DLD1 (cell line): Measurements from ENCODE around the gene KCNH3.

Source experiments
- in situ Hi-C: cut with HindIII; loops from 2 replicates; pipeline ENCODE4 v1.10.0; 2017; ENCODE audit warnings: low sequenced_read_pairs

KCNH3 gene

DNA sequence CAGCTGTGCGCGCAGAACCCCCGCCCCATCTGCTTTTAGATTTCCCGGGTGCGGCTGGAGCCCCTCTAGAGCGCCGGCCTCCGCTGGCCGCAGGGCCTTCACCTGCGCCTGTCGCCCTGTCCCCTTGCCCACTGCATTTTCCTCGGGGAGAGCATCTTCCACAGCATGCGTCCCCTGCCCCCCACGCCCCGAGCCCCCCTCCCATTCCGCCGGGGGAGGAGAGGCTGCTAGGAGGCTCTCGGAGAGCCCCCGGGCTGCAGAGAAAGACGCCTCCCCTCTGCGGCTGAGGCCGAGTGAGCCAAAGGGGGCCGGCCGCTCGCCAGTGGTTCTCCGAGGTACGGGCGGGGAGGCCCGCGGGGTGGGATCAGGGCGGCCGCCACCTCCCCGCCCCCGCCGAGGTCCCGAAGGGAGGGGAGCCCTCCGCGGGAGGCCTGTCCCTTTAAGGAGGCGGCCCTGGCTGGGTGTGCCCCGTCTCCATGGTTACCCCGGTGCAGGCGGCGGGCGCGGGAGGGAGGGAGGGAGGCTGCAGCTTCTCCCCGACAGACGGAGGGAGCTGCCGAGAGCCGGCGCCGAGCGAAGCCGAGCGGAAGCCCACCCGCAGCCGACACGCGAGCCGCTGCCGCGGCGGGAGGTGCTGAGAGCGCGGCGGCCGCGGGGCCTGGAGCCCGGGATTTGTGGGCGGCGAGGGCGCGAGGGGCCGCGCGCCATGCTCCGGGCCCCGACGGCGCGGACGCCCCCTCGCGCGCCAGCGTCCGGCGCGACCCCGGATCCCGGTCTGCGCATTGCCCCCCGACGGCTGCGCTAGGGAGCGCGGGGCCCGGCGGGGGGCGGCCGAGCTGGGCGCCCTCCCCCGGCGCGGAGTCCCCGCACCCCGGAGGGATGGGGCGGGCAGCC lies at the start of gene KCNH3:
TSS of gene KCNH3 (plus strand) at position 521 of the 894 bp plus-strand sequence. CDS start 387 bp downstream, outside the sequence.
- in situ Hi-C loops = no loop called here

- in situ Hi-C loops = no loop called here
These were observed 49.7 kb upstream of the KCNH3 start for GRCh38 chr12:49489154-49489553.

GRCh38 chr12:49489720-49490119 lies 49.1 kb upstream of the KCNH3 start:
- in situ Hi-C loops = no loop called here

DNA sequence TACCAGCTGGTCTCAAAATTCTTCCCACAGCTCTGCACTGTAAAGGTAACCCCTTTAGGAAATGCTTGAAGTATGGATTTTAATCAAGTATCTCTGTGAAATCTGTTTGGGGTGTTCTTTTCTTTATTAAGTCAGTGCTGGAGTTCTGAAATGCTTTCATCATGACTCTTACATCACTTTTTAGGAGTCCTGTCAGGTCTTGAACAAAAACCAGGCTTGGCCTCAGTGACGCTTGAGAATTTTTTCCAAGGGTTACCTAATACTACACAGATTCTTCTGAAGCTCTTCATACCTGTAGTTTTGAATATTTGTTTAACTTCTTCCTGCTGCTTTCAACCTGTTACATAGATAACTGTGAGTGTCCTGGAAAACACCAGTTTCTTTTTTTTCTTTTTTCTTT lies 47.0 kb upstream of the KCNH3 start:
- in situ Hi-C loops = no loop called here

GRCh38 chr12:49493900-49494299 lies 44.9 kb upstream of the KCNH3 start:
- in situ Hi-C loops = no loop called here

DNA sequence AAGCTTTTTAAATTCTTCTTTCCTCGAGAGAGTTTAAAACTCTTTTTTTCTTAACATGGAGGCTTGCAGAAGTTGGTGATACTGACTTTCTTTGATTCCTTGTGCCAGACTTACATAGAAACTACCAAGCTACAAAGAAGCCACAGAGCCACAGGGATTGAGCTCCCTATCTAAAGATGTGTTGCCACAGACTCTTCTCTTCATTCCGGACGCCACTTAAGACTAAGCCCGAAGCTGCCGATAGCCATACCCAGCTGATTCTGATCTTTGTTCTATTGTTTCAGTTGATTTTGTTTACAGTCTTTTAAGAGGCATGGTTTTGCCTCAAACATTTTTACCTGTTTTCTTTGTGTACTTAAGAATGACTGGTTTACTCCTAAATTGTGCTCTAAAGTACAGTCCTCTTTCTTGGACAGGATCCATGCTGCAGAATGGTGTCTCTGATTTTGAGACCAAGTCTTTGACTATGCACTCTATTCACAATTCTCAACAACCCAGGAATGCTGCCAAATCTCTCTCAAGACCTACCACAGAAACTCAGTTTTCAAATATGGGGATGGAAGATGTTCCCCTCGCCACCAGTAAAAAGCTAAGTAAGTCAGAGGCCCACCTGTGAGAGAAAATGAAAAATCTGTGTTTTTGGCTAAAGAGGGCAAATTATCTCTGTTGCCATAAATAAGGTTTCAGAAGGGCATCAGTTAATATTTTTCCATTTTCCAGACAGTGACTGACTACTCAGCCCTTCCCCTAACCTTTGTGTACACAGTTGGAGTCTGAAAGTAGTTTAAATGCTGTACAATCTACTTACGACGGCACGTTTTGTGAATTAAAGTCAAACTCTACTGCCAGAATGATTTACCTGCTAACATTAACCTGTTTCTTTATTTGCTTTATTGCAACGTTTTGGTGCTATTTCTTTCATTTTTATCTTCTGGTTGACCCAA lies 42.1 kb upstream of the KCNH3 start:
- in situ Hi-C loops = no loop called here

DNA sequence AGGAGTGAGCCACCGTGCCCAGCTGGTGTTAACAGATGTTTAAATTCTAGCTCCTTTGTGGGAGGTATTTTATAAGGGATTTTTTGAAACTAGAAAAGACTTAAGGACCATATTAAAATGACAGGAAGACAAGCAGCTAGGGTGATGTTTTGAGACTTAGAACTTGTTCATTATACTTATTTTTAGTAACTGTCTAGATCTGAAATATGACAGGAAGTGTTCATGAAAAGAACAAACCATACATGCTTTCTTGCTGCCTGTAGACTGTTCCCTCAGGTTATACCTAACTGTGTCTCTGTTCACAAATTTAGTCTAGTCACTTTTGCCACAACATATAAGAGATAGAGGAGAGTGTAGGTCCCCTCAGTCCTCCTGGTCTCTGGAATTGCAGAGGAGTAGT lies 36.9 kb upstream of the KCNH3 start:
- in situ Hi-C loops = no loop called here

DNA sequence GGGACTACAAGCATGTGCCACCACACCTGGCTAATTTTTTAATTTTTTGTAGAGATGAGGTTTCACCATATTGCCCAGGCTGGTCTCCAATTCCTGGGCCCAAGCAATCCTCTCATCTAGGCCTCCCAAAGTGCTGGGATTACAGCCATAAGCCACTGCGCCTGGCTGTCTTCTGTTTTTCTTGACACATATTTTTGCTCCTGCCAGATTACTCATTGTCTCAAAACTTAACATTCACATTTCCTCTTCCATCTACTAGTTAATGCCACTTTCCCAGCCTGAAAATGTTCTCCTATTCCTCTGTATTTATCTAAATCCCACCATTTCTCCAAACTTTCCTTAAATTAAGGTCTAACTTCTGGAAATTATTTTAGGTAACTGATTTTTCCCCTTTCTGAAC lies 36.2 kb upstream of the KCNH3 start:
- in situ Hi-C loops = no loop called here

GRCh38 chr12:49503674-49504180 lies 35.1 kb upstream of the KCNH3 start:
- in situ Hi-C loops = no loop called here

DNA sequence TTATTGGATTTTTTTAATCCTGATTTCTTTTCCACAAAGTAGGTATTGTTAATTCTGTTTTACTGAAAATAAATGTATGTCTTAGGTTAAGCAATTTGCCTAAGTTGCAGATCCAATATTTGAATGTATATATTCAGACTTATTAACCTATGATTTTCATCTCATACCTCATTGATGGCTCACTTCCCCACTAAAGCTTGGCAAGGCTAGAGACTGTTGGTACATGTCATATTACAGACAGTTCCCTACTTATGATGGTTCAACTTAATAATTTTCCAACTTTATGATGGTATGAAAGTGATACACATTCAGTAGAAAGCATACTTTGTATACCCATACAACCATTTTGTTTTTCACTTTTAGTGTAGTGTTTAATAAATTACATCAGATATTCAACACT lies 33.2 kb upstream of the KCNH3 start:
- in situ Hi-C loops = no loop called here

DNA sequence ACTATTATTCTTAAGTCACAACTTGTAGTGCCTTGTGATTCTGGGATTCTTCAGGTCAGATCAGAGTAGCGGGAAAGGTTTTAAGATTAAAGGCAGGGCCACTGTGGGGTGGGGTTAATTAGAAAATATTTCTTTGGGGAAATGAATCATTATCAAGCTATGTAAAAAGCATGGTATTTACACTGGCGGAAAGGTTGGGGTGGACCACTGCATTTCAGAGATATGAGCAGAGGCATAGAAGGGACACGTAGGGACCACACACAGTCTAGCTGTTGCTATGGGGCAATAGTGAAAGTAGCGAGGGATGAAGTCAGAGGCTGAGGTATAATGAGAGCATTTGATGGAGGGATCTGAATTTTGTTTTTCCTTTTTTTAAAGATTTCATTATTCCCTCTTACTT lies 31.7 kb upstream of the KCNH3 start:
- in situ Hi-C loops = no loop called here

- in situ Hi-C loops = loop anchor here (5.0 kb wide), 1 partner anchor 142 kb away; the partner anchor contains the start of gene SPATS2
These were observed 29.1 kb upstream of the KCNH3 start for GRCh38 chr12:49509681-49510080.

- in situ Hi-C loops = loop anchor here (5.0 kb wide), 1 partner anchor 144 kb away; the partner anchor contains the start of gene SPATS2
These were observed 27.4 kb upstream of the KCNH3 start for GRCh38 chr12:49511410-49511809.

DNA sequence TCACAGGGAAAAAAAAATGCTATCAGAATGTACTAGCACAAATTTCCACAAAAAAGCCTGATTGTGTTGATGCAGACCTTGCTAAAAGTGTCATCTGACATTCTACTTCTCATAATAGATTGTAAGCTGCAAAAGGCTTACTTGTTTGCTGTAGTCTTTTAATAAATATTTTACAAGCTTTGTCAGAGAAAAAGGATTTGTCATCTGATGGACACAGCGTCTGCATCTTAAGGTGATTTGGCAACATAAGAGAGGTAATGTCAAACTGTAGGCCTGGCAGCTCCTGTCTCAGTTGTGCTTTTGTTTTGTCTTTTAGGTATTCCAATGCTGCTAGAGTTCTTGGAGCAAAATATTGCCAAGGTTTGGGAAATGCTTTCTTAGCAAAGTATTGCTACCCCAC lies 26.3 kb upstream of the KCNH3 start:
- in situ Hi-C loops = loop anchor here (5.0 kb wide), 1 partner anchor 145 kb away; the partner anchor contains the start of gene SPATS2

DNA sequence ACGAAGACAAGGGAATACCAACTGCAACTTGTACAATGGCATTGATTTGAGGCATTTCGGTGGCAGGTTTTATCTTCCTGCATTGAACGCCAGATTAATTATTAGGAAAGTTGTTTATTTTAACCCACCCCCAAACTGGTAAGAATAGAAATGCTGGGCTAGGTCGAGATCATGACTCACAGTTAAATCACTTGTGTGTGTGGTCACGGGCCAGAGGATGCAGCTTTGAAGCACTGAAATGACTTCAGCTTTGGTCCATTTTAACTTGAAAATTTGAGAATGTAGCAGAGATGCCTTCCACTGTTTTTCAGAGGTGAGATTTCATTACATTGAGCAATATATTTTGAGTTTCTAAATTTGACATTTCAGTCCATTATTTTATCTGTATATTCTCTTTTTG lies 23.6 kb upstream of the KCNH3 start:
- in situ Hi-C loops = loop anchor here (5.0 kb wide), 1 partner anchor 33 kb away; no protein-coding TSS in a partner anchor

GRCh38 chr12:49518914-49519573 lies 19.8 kb upstream of the KCNH3 start:
- in situ Hi-C loops = loop anchor here (5.0 kb wide), 1 partner anchor 37 kb away; no protein-coding TSS in a partner anchor

DNA sequence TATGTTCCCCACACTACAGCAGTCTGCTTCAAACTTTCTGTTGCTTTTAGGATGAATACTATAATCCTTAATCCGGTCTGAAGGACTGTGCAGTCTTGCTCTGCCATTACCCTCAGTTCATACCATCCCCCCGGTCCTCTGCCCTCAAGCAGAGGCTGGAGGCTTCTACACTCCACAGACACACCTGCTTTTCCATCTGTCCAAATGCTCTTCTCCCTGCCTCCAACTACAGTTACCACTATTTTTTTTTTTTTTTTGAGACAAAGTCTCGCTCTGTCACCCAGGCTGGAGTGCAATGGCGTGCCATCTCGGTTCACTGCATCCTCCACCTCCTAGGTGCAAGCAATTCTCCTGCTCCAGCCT lies 19.3 kb upstream of the KCNH3 start:
- in situ Hi-C loops = loop anchor here (5.0 kb wide), 1 partner anchor 37 kb away; no protein-coding TSS in a partner anchor

DNA sequence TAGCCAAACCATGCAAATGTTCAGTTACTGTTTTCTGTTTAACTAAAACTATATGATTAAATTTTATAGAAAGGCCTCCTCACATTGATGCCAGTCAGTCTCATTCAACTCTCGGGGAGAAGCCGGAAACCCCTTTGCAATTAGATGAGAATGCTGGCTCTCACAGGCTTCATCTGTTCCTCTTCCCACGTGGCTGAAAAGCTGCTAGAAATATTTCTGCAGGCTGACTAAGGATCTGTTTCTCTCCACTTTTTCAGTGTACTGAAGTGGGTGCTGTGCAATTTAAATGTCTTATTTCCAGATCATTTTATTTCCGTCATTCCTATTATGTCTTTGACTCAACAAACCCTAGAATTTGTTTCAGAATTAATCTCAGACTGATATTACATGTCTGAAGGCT lies 17.4 kb upstream of the KCNH3 start:
- in situ Hi-C loops = no loop called here

DNA sequence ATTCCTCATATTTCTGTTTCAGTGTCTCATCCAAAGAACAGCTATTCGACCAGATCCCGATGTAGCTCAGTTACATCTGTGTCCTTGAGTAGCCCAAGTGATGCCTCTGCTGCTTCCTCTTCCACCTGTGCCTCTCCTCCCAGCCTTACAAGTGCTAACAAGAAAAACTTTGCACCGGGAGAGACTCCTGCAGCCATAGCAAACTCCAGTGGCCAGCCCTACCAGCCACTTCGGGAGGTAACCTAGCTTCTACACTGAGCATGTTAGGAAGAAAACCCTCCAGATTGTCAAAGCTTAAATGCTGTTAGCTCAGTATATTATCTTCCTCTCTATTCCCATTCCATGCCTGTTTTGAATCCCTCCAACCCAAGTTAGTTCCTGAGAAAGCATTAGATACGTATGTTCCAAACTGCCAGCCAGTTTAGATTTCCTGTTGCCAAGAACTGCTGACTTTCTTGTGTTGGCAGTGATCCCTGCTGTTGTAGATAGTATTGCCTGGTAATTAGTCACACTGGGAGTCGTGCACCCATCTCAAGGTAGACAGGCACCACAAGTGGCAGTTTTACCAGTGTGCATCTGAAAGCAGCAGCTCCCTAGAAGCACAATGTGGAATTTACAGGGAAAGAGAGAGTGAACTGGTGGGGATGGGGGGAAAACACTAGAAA lies 14.0 kb upstream of the KCNH3 start:
- in situ Hi-C loops = no loop called here

- in situ Hi-C loops = no loop called here
These were observed 12.9 kb upstream of the KCNH3 start for GRCh38 chr12:49525942-49526341.
